Gastrocnemius medialis (tissue), 4 donors: ENCODE measurements around the gene APBB2.

ENCODE experiments used
- CTCF ChIP-seq, 5 experiments: fragments of 450-650 bp in 3 of 5; fragments of 200-600 bp in 2 of 5; sonication (generic) in 2 of 5; IDR thresholded peaks in 4 of 5; conservative IDR thresholded peaks in 1 of 5; 1 replicate in 4 of 5; 2 replicates in 1 of 5; pipeline ENCODE4 v1.5.1; 2016 to 2019; ENCODE audit warnings: antibody characterized with exemption in 5 of 5, mild to moderate bottlenecking in 3 of 5, moderate library complexity in 3 of 5
- POLR2A ChIP-seq, 2 donors: fragments of 450-650 bp; IDR thresholded peaks; one replicate each; pipeline ENCODE4 v1.6.1; 2017; ENCODE audit warnings: antibody characterized with exemption in 2 of 2, mild to moderate bottlenecking in 2 of 2, moderate library complexity in 2 of 2

DNA sequence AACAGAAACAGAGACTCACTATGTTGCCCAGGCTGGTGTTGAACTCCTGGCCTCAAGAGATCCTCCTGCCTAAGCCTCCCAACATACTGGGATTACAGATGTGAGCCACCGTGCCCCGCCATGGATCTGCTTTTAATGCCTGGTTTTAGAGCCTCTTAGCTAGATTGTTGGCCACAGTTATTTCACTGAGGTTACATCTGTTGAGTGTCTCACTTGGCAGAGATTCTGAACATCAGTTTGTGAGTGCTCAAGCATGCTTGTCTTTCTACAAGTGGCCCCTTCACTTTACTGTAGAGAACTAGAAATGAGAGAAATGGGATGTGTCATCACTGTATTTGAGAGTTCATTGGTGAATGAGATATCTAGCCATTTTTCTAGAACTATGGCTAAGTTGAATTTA, 218.5 kb downstream of the APBB2 start:
- TF ChIP-seq CTCF (IDR thresholded peaks at IDR 0.05 in 4 of 5, conservative IDR thresholded peaks at IDR 0.05 in 1 of 5) (no peak), POLR2A (IDR thresholded peaks at IDR 0.05) (no peak)
